ENCODE data around the gene NPHP1.
"Not testable (repeated sequence)": the region's sequence is repeated elsewhere in the genome, so short reads cannot be mapped to it uniquely, and the experiment has no call there.

The NPHP1 gene

DNA sequence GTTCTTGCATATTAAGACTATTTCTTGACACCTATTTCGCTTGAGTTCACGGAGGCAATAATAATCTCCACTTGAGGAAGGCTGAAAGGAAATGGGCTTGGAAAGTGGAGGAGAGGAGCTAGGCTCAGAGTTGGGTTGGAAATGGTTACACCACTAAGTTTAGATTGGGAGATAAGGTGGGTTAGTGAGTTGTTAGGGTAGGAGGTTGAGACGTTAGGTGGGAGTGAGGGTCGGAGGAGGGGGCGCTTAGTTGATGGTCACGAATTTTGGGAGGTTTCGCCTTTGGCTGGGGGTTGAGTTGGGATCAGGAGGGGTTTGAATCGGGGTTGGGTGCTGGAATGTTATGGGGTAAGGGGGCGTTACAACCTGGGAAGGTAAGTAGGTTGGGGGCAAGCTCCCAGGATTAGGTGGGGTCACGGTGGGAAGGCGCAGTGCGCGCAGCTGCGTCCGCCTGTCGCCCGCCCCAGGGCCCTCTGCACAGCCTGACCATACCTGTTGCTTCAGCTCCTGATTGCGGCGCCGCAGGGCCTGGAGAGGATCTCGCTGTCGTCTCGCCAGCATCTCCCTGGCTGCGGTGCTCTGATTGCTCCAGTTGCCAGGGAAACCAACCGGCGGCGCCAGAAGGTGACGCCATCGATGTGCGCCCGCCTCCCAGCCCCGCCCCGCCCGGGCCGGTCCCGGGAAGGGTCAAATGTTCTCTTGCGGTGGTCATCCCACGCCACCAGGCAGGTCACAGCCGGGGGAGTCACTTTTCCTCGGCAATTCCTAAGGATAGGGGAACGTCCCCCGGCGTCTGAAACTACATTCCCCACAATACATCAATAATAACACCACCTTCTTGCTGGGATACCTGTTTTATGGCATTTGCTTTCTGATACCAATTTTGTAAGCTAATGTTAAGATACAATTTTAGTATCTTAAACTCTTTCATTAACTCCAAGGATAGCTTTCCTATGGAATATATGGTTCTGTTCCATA is at the start of gene NPHP1:
Gene NPHP1, minus strand, starts transcription at position 606 of the 978 bp plus-strand sequence. Its CDS starts 45 bp downstream, at position 561.
- H3K27ac ChIP-seq = peak within 1 kb of the TSS; percentile 45
- no peak for TF ChIP-seq ZFX (IDR thresholded peaks at IDR 0.05; ENCODE audit: borderline replicate concordance)
- TF ChIP-seq, protein P1, sequence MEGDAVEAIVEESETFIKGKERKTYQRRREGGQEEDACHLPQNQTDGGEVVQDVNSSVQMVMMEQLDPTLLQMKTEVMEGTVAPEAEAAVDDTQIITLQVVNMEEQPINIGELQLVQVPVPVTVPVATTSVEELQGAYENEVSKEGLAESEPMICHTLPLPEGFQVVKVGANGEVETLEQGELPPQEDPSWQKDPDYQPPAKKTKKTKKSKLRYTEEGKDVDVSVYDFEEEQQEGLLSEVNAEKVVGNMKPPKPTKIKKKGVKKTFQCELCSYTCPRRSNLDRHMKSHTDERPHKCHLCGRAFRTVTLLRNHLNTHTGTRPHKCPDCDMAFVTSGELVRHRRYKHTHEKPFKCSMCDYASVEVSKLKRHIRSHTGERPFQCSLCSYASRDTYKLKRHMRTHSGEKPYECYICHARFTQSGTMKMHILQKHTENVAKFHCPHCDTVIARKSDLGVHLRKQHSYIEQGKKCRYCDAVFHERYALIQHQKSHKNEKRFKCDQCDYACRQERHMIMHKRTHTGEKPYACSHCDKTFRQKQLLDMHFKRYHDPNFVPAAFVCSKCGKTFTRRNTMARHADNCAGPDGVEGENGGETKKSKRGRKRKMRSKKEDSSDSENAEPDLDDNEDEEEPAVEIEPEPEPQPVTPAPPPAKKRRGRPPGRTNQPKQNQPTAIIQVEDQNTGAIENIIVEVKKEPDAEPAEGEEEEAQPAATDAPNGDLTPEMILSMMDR (IDR thresholded peaks at IDR 0.05) = no peak

DNA sequence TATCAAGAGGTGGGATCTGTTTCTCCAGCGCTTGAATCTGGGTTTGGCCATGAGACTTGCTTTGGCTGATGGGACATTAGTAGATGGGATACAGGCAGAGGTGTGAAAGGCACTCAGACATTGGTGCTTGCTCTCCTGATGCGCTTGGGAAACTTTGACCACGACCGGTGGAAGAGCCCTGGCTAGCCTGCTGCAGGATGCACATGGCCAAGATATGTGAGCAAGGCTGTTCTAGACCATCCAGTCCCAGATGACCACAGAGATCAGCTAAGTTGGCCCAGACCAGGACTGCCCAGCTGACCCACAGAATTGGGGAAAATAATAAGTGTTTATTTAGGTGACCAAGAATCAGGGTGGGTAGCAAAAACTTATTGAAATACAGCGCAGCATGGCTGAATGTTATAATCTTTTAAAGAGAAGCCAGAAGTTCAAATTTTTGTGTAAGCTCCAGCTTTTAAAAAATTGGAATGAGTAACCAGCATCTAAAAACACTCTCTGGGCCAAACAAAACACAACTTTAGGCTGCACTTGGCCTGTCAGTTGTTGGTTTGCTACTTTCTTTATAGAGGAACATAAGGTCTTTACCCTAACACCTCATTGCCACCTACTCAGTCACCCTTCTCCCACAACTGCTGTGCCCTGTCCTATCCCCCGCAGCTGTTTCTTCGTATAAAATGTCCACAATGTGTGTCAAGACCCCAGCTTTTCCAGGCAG is 43.4 kb upstream of the NPHP1 start:
- H3K27ac ChIP-seq = not testable (repeated sequence)

DNA sequence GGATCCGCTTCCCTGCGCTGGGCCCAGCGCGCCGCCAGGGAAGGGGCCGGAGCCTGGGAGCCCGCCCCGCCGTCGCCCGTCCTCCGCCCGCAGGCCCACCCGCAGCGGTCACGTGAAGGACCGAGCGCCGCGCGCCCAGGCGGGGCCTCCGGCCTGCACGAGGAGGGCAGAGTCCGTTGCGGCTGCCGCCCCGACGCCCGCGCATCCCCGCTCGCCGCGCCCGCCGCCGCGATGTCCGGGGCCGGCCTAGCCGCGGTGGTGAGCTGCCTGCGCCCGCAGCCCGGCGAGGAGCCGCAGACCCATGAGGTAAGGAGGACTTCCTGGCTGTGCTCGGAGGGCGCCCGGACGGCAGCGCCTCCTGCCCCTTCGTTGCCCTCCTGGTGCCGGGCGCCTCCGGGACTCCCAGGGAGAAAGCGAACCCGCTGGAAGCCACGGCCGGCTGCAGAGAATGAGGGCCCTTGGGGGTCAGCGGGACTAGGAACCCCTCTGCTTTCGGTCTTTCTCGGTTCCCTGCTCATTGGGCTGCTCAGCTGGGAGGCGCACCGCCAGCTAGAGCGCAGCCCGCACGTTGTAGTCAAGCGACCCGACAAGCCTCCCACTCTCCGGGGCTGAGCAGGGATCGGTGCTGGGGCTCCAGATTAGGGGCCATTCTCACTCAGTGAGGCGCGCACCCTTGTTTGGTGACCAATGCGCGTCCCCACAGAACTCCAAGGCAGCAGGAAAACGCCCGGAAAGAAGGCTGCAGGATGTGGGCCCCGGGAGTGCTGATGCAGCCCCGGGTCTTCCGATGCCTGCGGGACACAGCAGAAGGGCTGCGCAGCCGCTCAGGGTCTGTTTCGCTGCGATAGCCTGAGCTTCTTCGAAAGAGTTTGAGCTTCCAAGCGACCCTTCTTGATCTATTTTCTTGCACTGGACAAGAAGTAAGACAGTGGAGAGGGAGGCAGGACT is 40.9 kb upstream of the NPHP1 start:
- not testable (repeated sequence) for H3K27ac ChIP-seq

DNA sequence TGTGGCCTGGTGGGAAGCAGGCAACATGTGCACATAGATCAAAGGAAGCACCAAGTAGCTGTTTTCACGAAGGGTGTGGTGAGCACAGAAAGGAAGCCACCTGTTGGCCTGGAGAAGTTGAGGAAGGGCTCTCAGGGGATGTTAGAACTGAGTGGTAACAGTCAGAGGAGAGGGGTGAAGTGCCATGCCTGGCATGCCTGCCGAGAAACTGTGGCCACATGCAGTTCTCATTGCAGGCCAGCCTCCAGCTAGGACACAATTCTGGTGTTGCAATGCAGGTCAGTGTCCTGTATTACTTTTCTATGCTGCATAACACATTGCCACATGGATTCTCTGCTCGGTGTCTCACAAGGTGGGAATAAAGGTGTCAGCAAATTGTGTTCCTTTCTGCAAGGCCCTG is 38.5 kb upstream of the NPHP1 start:
- H3K27ac ChIP-seq = not testable (repeated sequence)

DNA sequence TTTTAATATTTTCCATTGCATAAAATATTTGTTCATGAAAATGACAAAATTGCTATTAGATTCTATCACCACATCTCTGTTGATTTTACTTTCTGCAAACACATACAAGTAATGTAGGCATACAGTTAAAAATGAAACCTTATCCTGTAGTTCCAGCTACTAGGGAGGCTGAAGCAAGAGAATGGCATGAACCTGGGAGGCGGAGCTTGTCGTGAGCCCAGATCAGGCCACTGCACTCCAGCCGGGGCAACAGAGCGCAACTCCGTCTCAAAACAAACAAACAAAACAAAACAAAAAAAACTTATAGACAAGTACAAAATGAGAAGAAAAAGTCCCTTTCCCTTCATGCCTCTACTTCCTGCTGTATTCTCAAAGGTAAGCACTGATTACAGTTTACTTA is 29.7 kb upstream of the NPHP1 start:
- not testable (repeated sequence) for H3K27ac ChIP-seq

DNA sequence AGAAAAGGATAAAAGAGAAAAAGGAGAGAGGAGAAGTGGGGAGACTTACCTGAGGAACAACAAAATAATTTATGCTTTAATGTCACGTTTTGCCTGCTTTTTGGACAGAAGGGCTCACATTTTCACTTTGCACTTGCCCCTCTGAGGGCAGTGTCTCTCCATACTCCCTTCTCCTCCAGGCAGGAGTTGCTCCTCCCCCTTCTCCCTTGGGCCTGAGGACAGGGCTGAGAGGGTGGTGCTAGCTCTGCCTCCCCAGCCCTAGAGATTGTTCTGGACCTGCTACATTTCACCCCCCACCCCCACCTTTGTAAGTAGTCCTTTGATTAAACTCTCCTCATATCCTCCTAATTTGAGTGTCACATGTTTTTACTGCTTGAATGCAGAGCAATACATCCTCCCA is 25.1 kb upstream of the NPHP1 start:
- H3K27ac ChIP-seq = not testable (repeated sequence)

DNA sequence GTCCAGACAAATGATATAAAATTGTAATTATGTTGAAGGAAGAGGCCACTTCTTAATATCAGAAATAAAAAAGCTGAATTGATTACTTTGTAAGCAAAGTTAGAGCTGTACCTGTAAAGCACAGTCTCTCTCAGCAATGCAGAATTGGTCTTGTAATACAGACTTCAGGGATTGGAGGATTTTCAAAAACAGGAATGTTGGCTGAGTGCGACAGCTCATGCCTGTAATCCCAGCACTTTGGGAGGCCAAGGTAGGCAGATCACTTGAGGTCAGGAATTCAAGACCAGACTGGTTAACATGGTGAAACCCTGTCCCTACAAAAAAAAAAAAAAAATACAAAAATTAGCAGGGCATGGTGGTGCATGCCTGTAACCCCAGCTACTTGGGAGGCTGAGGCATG is 17.8 kb upstream of the NPHP1 start:
- H3K27ac ChIP-seq = not testable (repeated sequence)

DNA sequence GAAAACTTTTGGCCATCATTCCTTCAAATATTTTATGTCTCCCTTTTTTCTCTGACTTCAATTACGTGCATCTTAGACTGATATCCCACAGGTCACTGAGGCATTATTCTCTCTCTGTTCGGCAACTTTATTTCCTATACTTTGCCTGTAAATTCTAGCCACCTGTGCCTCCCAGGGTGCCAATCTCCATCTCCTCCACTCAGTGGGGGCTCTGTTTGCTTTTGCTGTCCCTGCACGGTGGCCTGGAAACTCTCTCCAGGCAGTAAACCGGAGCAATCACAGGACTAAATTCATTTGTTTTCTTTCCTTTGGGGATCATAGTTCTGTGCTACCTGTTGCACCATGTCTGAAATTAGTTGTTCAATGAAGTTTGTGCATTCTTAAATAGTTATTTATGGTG is 17.1 kb upstream of the NPHP1 start:
- no peak overlapping the region for H3K27ac ChIP-seq
- TF ChIP-seq ZFX (IDR thresholded peaks at IDR 0.05; ENCODE audit: borderline replicate concordance) = no peak
- TF ChIP-seq, protein P1 (IDR thresholded peaks at IDR 0.05) = no peak

DNA sequence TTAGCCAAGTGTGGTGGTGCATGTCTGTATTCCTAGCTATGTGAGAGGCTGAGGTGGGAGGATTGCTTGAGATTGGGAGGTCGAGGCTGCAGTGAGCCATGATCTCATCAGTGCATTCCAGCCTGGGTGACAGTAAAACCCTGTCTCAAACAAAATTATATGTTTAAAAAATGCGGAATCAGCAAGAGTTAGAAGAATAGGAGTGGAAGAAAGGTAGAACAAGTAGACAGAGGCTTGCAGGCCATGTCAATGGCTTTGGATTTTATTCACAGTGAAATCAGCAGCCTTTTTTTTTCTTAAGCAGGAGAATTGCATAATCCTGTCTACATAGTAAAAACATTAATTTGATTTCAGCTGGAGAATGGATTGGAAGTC is 15.4 kb upstream of the NPHP1 start:
- H3K27ac ChIP-seq = no peak overlapping the region
- TF ChIP-seq, protein P1 (IDR thresholded peaks at IDR 0.05) = no peak
- TF ChIP-seq ZFX (IDR thresholded peaks at IDR 0.05; ENCODE audit: borderline replicate concordance) = no peak

DNA sequence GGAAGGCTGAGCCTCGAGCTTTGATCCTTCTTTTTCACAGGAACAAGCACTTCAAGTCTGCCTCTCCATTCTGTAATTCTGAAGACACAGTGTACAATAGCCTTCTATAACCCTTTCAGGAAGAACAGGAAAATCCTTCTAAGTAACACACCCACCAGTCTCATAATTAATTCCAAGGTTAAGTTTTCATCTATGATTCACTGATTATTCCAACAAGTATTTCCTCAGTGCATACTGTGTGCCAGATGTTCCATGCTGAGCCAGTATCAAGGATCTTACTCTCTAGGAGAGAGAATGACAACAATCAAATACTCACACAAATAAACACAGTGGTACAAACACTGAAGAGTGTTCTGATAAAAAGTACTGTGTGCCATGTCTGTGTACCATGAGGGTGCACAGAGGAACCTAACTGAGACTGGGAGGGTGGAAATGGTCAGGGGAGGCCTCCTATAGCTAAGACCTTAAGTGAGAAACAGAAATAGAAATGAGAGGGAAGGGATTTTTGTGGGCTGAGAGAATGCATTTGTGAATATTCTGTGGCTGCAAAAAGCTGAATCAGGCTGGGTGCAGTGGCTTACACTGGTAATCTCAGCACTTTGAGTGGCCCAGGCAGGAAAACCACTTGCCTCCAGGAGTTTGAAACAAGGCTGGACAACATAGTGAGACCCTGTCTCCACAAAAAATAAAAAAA is 14.8 kb upstream of the NPHP1 start:
- no peak overlapping the region for H3K27ac ChIP-seq
- no peak for TF ChIP-seq ZFX (IDR thresholded peaks at IDR 0.05; ENCODE audit: borderline replicate concordance)
- TF ChIP-seq, protein P1 (IDR thresholded peaks at IDR 0.05) = no peak

DNA sequence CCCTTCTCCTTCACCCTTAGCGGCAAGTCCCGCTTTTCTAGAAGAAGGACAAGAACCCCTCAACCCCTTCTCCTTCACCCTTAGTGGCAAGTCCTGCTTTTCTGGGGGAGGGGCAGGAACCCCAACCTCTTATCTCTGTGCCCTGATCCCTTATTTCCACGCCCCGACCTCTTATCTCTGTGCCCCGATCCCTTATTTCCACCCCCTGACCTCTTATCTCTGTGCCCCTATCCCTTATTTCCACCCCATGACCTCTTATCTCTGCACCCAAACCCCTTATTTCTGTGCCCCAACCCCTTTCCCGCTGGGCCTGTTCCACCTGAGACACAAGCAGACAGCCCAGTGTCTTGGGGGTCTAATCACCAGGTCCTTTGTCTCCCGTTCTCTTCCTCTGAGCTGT is 14.1 kb upstream of the NPHP1 start:
- H3K27ac ChIP-seq = not testable (repeated sequence)
